ENCODE measurements around the gene C4orf50. TPM values are rescaled to one million over a fixed set of nuclear protein-coding genes. Genes with fewer than 3 reads are reported as not detected.
"Not testable (repeated sequence)": the region's sequence is repeated elsewhere in the genome, so short reads cannot be mapped to it uniquely, and the experiment has no call there.

C4orf50 gene
- total RNA-seq, 2 experiments from 2014 or later: 0.05 TPM

- ATAC-seq: peak; percentile 44
- CTCF ChIA-PET: interaction anchor here (0.5 to 2.3 kb wide), 27 partner anchors 10 to 1330 kb away, joined by 3 to 14 read pairs (median 3); no protein-coding TSS in a partner anchor
- Mint-ChIP-seq H3K9me3 (ENCODE audit: low read depth) (no peaks in the 10 kb centered on the region), H3K27me3 (peaks cover 13% of the 10 kb centered on the region), H3K4me1 (peaks cover 2% of the 10 kb centered on the region), H3K27ac (no peak overlapping the region), H3K4me3 (no peak overlapping the region), H3K36me3 (ENCODE audit: low read depth) (no peaks in the 10 kb centered on the region)
- peak; percentile 66 for DNase-seq
- intact Hi-C loops (cut with DNase I, micrococcal nuclease): loop anchor here (1.0 to 10.0 kb wide), 5 partner anchors 89 to 329 kb away; no protein-coding TSS in a partner anchor
- POLR2A ChIA-PET: no interaction called here
These were observed 19.8 kb downstream of the C4orf50 start for GRCh38 chr4:5998333-5998936.

DNA sequence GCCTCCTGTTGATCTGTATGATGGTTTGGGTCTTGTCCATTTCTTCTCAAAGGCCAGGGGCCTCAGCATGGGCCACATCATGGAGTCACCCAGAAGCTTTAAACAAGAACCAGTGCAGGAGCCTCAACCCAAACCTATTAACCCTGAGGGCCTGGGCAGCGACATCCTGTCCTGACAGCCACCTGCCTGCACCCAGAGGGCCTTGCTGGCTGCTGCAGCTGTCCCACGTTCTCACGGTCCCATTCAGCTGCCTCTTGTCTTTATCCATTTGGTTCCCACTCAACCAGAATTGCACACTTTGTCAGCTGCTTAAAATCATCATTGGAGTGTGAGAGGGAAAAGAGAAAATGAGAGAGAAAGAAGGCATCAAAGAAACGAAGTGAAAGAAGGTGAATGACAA, 21.6 kb downstream of the C4orf50 start:
- POLR2A ChIA-PET: no interaction called here

GRCh38 chr4:5995901-5996623, 22.2 kb downstream of the C4orf50 start:
- intact Hi-C loops (cut with DNase I, micrococcal nuclease): loop anchor here in 1 of 2 experiments (5.0 to 10.0 kb wide), 2 partner anchors 91 to 259 kb away; no protein-coding TSS in a partner anchor
- Mint-ChIP-seq H3K9me3 (ENCODE audit: low read depth) (no peaks in the 10 kb centered on the region), H3K27ac (no peak overlapping the region), H3K36me3 (ENCODE audit: low read depth) (no peaks in the 10 kb centered on the region), H3K4me3 (no peak overlapping the region), H3K27me3 (peaks cover 15% of the 10 kb centered on the region), H3K4me1 (peaks cover 2% of the 10 kb centered on the region)
- ChIA-PET POLR2A (no interaction called here), CTCF (interaction anchor here (0.7 to 1.8 kb wide), 2 partner anchors 25 to 338 kb away, joined by 3 to 6 read pairs; no protein-coding TSS in a partner anchor)
- DNase-seq: peak; percentile 12
- peak; percentile 44 for ATAC-seq

More for the DNA sequence above, 21.6 kb downstream of the C4orf50 start:
- Mint-ChIP-seq H3K36me3 (ENCODE audit: low read depth) (no peaks in the 10 kb centered on the region), H3K4me1 (peaks cover 2% of the 10 kb centered on the region), H3K4me3 (no peak overlapping the region), H3K9me3 (ENCODE audit: low read depth) (no peaks in the 10 kb centered on the region), H3K27me3 (peaks cover 15% of the 10 kb centered on the region), H3K27ac (no peak overlapping the region)
- CTCF ChIA-PET: interaction anchor here (0.7 to 1.8 kb wide), 3 partner anchors 24 to 338 kb away, joined by 3 to 6 read pairs (median 3); no protein-coding TSS in a partner anchor
- DNase-seq (no peak), ATAC-seq (no peak)
- intact Hi-C loops (cut with DNase I, micrococcal nuclease): loop anchor here in 1 of 2 experiments (5.0 to 10.0 kb wide), 2 partner anchors 91 to 258 kb away; no protein-coding TSS in a partner anchor

GRCh38 chr4:5993876-5994811, 24.1 kb downstream of the C4orf50 start:
- POLR2A ChIA-PET: interaction anchor here (0.6 kb wide), 1 partner anchor 725 kb away, joined by 5 read pairs; no protein-coding TSS in a partner anchor
- DNase-seq: no peak
- CTCF ChIA-PET: interaction anchor here (0.7 kb wide), 1 partner anchor 1441 kb away, joined by 3 read pairs; no protein-coding TSS in a partner anchor

GRCh38 chr4:5993346-5993745, 24.9 kb downstream of the C4orf50 start:
- H3K27me3 Mint-ChIP-seq; H3K4me3 Mint-ChIP-seq; H3K36me3 Mint-ChIP-seq (ENCODE audit: low read depth); DNase-seq; H3K27ac Mint-ChIP-seq; H3K9me3 Mint-ChIP-seq (ENCODE audit: low read depth); H3K4me1 Mint-ChIP-seq; ATAC-seq; POLR2A ChIA-PET: not testable (repeated sequence)
- intact Hi-C loops (cut with DNase I, micrococcal nuclease): loop anchor here in 1 of 2 experiments (10.0 kb wide), 1 partner anchor 261 kb away; no protein-coding TSS in a partner anchor
- CTCF ChIA-PET: interaction anchor here (0.7 kb wide), 1 partner anchor 1442 kb away, joined by 3 read pairs; no protein-coding TSS in a partner anchor

More at GRCh38 chr4:5993876-5994811, 24.1 kb downstream of the C4orf50 start:
- no peak overlapping the region for H3K27ac Mint-ChIP-seq
- peaks cover 2% of the 10 kb centered on the region for H3K4me1 Mint-ChIP-seq
- intact Hi-C loops (cut with DNase I, micrococcal nuclease): loop anchor here in 1 of 2 experiments (10.0 kb wide), 1 partner anchor 261 kb away; no protein-coding TSS in a partner anchor
- peaks cover 10% of the 10 kb centered on the region for H3K27me3 Mint-ChIP-seq
- H3K36me3 Mint-ChIP-seq (ENCODE audit: low read depth): no peaks in the 10 kb centered on the region
- H3K4me3 Mint-ChIP-seq: no peak overlapping the region
- H3K9me3 Mint-ChIP-seq (ENCODE audit: low read depth): no peaks in the 10 kb centered on the region
- ATAC-seq: no peak

DNA sequence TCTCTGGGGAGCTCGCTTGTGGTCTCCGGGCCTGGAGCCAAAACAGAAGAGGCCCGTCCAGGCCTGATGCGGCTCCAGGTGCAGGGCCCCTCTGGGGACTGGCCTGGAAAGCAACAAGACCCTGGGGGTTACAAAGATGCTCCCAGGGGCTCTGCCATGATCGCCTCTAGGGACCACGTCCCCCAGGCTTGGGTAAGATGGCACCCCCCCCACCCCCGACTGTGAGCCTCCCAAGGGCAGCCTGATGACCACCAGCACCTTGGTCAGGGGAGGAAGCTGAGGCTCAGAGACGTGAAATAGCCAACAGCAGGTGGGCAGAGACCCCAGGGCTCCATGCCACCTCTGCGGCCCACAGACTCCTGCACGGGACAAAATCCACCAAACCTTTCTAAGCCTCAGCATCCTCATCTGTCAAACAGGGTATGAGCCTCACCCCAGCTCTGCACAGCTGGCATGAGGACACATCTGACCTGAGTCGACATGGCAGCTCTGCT, 25.4 kb downstream of the C4orf50 start:
- no peaks in the 10 kb centered on the region for H3K36me3 Mint-ChIP-seq (ENCODE audit: low read depth)
- CTCF ChIA-PET: interaction anchor here (0.7 kb wide), 1 partner anchor 1443 kb away, joined by 3 read pairs; no protein-coding TSS in a partner anchor
- ATAC-seq (no peak), DNase-seq (no peak)
- peaks cover 7% of the 10 kb centered on the region for H3K27me3 Mint-ChIP-seq
- H3K9me3 Mint-ChIP-seq (ENCODE audit: low read depth): no peaks in the 10 kb centered on the region
- no peak overlapping the region for H3K4me3 Mint-ChIP-seq
- H3K27ac Mint-ChIP-seq: no peak overlapping the region
- intact Hi-C loops (cut with DNase I, micrococcal nuclease): loop anchor here in 1 of 2 experiments (10.0 kb wide), 1 partner anchor 262 kb away; no protein-coding TSS in a partner anchor
- H3K4me1 Mint-ChIP-seq: peaks cover 2% of the 10 kb centered on the region
- POLR2A ChIA-PET: no interaction called here

DNA sequence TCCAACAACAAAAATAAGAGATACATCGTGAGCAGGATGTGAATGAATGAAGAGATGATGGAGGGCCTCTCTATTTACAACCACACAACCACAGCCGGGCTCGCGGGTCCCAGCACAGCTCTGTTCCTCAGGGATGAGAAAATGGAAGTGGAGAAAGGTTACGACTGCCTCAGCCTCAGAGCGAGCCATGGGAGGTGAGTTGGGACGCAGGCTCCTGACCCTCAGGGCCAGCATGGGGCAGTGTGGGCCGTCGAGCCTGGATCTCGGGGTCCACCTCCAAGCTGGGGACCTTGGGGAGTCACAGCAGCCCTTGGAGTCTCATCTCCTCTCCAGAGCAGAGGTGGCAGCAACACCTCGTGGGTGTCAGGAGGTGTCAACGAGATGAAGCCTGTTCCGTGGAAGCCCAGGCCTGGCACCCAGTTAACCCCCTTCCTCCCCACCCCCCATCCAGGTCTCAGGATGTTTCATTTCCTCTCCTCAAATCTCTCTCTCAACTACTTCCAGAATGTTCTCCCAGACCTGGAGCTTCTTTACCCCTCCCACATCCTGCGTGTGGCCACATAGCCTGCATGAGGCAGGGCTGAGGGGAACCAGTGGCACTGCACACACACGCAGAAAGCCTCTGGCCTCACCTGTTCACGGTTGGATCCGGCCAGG, 25.9 kb downstream of the C4orf50 start:
- DNase-seq: no peak
- intact Hi-C loops (cut with DNase I, micrococcal nuclease): loop anchor here in 1 of 2 experiments (10.0 kb wide), 1 partner anchor 263 kb away; no protein-coding TSS in a partner anchor
- Mint-ChIP-seq H3K36me3 (ENCODE audit: low read depth) (no peaks in the 10 kb centered on the region), H3K4me1 (peaks cover 2% of the 10 kb centered on the region), H3K9me3 (ENCODE audit: low read depth) (no peaks in the 10 kb centered on the region), H3K27me3 (peaks cover 7% of the 10 kb centered on the region), H3K4me3 (no peak overlapping the region), H3K27ac (no peak overlapping the region)
- ChIA-PET CTCF (no interaction called here), POLR2A (no interaction called here)
- no peak for ATAC-seq

- peaks cover 4% of the 10 kb centered on the region for H3K27me3 Mint-ChIP-seq
- H3K4me3 Mint-ChIP-seq: no peak overlapping the region
- no peak for ATAC-seq
- intact Hi-C loops (cut with DNase I, micrococcal nuclease): loop anchor here in 1 of 2 experiments (10.0 kb wide), 1 partner anchor 263 kb away; no protein-coding TSS in a partner anchor
- no peak for DNase-seq
- ChIA-PET POLR2A (no interaction called here), CTCF (no interaction called here)
- H3K27ac Mint-ChIP-seq: no peak overlapping the region
- H3K4me1 Mint-ChIP-seq: peaks cover 1% of the 10 kb centered on the region
- no peaks in the 10 kb centered on the region for H3K36me3 Mint-ChIP-seq (ENCODE audit: low read depth)
- H3K9me3 Mint-ChIP-seq (ENCODE audit: low read depth): no peaks in the 10 kb centered on the region
These were observed 26.8 kb downstream of the C4orf50 start for GRCh38 chr4:5991405-5991804.

GRCh38 chr4:5990446-5991160, 27.6 kb downstream of the C4orf50 start:
- DNase-seq (no peak), ATAC-seq (no peak)
- no peak overlapping the region for H3K27ac Mint-ChIP-seq
- no peak overlapping the region for H3K4me3 Mint-ChIP-seq
- ChIA-PET POLR2A (no interaction called here), CTCF (no interaction called here)
- no peaks in the 10 kb centered on the region for H3K4me1 Mint-ChIP-seq
- intact Hi-C loops (cut with DNase I, micrococcal nuclease): loop anchor here in 1 of 2 experiments (10.0 kb wide), 1 partner anchor 264 kb away; no protein-coding TSS in a partner anchor
- H3K27me3 Mint-ChIP-seq: peaks cover 3% of the 10 kb centered on the region
- H3K9me3 Mint-ChIP-seq (ENCODE audit: low read depth): no peaks in the 10 kb centered on the region
- H3K36me3 Mint-ChIP-seq (ENCODE audit: low read depth): no peaks in the 10 kb centered on the region
